GM23338 (cell line): ENCODE data around the gene RNFT2. TPM values are rescaled to one million over a fixed set of nuclear protein-coding genes. Genes with fewer than 3 reads are reported as not detected.

Experiments
- ATAC-seq: fragments of 200-7000 bp; cut with Tn5 transposase; 3 replicates; pipeline ENCODE4 v1.9.1; 2020
- DNase-seq: peaks from one replicate; pipeline ENCODE4 v3.0.0-alpha.2; 2015; ENCODE audit warnings: low spot score
- H2AFZ ChIP-seq: fragments of 200-600 bp; sonication (generic); 2 replicates; pipeline ENCODE4 v1.8.0; 2016; ENCODE audit warnings: antibody characterized with exemption, mild to moderate bottlenecking, moderate library complexity
- H3F3A ChIP-seq: fragments of 200-600 bp; sonication (generic); replicated peaks from 2 replicates; pipeline ENCODE4 v1.8.0; 2017; ENCODE audit warnings: antibody characterized with exemption, mixed run types, low read depth
- H3K27ac ChIP-seq: fragments of 200-600 bp; sonication (generic); 2 replicates; pipeline ENCODE4 v1.6.1; 2016; ENCODE audit warnings: low read depth
- H3K27me3 ChIP-seq: fragments of 200-600 bp; sonication (generic); 2 replicates; pipeline ENCODE4 v1.8.0; 2016; ENCODE audit warnings: mild to moderate bottlenecking, mixed run types, moderate library complexity; ENCODE audit not compliant: insufficient read depth
- H3K36me3 ChIP-seq: fragments of 200-600 bp; sonication (generic); 2 replicates; pipeline ENCODE4 v1.8.0; 2016; ENCODE audit warnings: mild to moderate bottlenecking; ENCODE audit not compliant: insufficient read depth
- H3K4me1 ChIP-seq: fragments of 200-600 bp; sonication (generic); 2 replicates; pipeline ENCODE4 v1.8.0; 2016; ENCODE audit warnings: mild to moderate bottlenecking, moderate library complexity; ENCODE audit not compliant: insufficient read depth
- H3K4me2 ChIP-seq: fragments of 200-600 bp; sonication (generic); 2 replicates; pipeline ENCODE4 v1.7.1; 2017; ENCODE audit warnings: mixed run types
- H3K4me3 ChIP-seq: fragments of 200-600 bp; sonication (generic); 2 replicates; pipeline ENCODE4 v1.6.1; 2016; ENCODE audit warnings: mixed run types
- H3K79me2 ChIP-seq: fragments of 200-600 bp; sonication (generic); replicated peaks from 2 replicates; pipeline ENCODE4 v1.8.0; 2017; ENCODE audit warnings: mild to moderate bottlenecking; ENCODE audit not compliant: insufficient read depth
- H3K9me2 ChIP-seq: fragments of 200-600 bp; sonication (generic); 2 replicates; pipeline ENCODE4 v1.8.0; 2017; ENCODE audit not compliant: insufficient read depth
- H4K20me1 ChIP-seq: fragments of 200-600 bp; sonication (generic); replicated peaks from 2 replicates; pipeline ENCODE4 v1.8.0; 2017; ENCODE audit warnings: mild to moderate bottlenecking; ENCODE audit not compliant: insufficient read depth
- H3K27ac Mint-ChIP-seq: 2 replicates; pipeline ENCODE4 v1.8.0; 2020; ENCODE audit warnings: inconsistent platforms, mild to moderate bottlenecking, moderate library complexity, mixed read lengths
- H3K27me3 Mint-ChIP-seq: 3 replicates; pipeline ENCODE4 v1.8.0; 2022; ENCODE audit warnings: low read depth, mild to moderate bottlenecking, moderate library complexity, mixed read lengths, inconsistent platforms; ENCODE audit not compliant: insufficient read depth, poor library complexity
- H3K36me3 Mint-ChIP-seq: 3 replicates; pipeline ENCODE4 v1.8.0; 2021; ENCODE audit warnings: low read depth, mild to moderate bottlenecking, inconsistent platforms, moderate library complexity, mixed read lengths
- H3K4me1 Mint-ChIP-seq: 3 replicates; pipeline ENCODE4 v1.8.0; 2020; ENCODE audit warnings: mild to moderate bottlenecking, inconsistent platforms, mixed read lengths
- H3K4me3 Mint-ChIP-seq: 3 replicates; pipeline ENCODE4 v1.8.0; 2021; ENCODE audit warnings: moderate library complexity, mild to moderate bottlenecking, inconsistent platforms, mixed read lengths
- H3K9me3 Mint-ChIP-seq: 3 replicates; pipeline ENCODE4 v1.8.0; 2020; ENCODE audit warnings: moderate library complexity, mild to moderate bottlenecking, inconsistent platforms, mixed read lengths
- CREB1 ChIP-seq: fragments of 250-450 bp; sonication (Bioruptor Pico); IDR thresholded peaks from 2 replicates; pipeline ENCODE4 v1.5.0; 2020; ENCODE audit warnings: low read depth, mild to moderate bottlenecking, moderate library complexity
- CTCF ChIP-seq, 2 experiments: fragments of 200-600 bp in 1 of 2; sonication (generic) in 1 of 2; conservative IDR thresholded peaks; 2 replicates each; pipeline versions ENCODE4 v1.5.1 to v1.6.1; 2016 to 2017; ENCODE audit warnings: antibody characterized with exemption in 2 of 2, low read depth in 2 of 2, mild to moderate bottlenecking in 2 of 2, moderate library complexity in 1 of 2
- EZH2 ChIP-seq: fragments of 200-600 bp; sonication (generic); IDR thresholded peaks from one replicate; pipeline ENCODE4 v1.8.0; 2017; ENCODE audit warnings: antibody characterized with exemption, mild to moderate bottlenecking, low read depth; ENCODE audit not compliant: unreplicated experiment
- ZNF462 ChIP-seq: fragments of 250-450 bp; sonication (Bioruptor Pico); IDR thresholded peaks from 2 replicates; pipeline ENCODE4 v1.5.0; 2020; ENCODE audit warnings: mild to moderate bottlenecking, moderate library complexity
- polyA plus RNA-seq: library from polyadenylated mRNA; unstranded; fragments of >200 nt; fragmentation: Nextera tagmentation; extraction: Ambion mirVana; gene quantifications from 2 replicates; pipeline ENCODE4 v1.2.1, GENCODE V29; 2016
- total RNA-seq: library from RNA; depleted of rRNA; stranded (reverse); fragments of >200 nt; shearing (Covaris generic); gene quantifications from 2 replicates; pipeline ENCODE4 v1.2.3, GENCODE V29; 2014

The RNFT2 gene
- total and polyA plus RNA-seq, 2 experiments from 2014 or later: 19.3 to 22.9 TPM

DNA sequence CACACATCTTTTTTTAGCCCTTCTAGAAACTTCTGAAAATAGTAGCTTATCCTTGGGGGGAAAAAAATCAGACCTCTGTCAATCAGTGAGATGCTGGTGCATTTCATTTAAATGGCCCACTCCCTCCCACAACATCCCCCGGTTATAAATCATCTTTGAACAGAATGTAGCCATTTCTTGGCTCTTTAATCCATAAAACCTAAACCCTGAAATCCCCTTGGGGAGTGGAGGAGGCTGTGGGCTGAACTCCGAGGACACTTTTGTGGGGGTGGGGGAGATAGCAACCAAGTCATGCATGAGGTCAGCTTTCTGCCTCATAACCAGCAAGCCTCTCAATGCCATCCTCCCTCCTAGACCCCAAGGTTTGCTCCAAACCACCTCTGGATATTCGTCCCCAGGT lies 122.1 kb downstream of the RNFT2 start:
- H3K4me1 Mint-ChIP-seq: peaks cover 32% of the 10 kb centered on the region
- no peak overlapping the region for H3K4me2 ChIP-seq
- no peaks in the 10 kb centered on the region for H3F3A ChIP-seq
- no peak overlapping the region for H3K27ac ChIP-seq
- no peaks in the 10 kb centered on the region for H3K27me3 ChIP-seq
- no peak overlapping the region for H3K27ac Mint-ChIP-seq
- peaks cover 8% of the 10 kb centered on the region for H3K27me3 Mint-ChIP-seq
- no peak for ATAC-seq
- H3K79me2 ChIP-seq: no peaks in the 10 kb centered on the region
- H3K36me3 ChIP-seq: no peaks in the 10 kb centered on the region
- no peaks in the 10 kb centered on the region for H3K36me3 Mint-ChIP-seq
- no peak overlapping the region for H3K4me3 ChIP-seq
- no peaks in the 10 kb centered on the region for H3K9me2 ChIP-seq
- no peak for DNase-seq
- no peaks in the 10 kb centered on the region for H3K9me3 Mint-ChIP-seq
- peaks cover 4% of the 10 kb centered on the region; the same call in 1 of the 2 replicates for H4K20me1 ChIP-seq
- peaks cover 26% of the 10 kb centered on the region for H3K4me1 ChIP-seq
- H2AFZ ChIP-seq: no peak overlapping the region
- H3K4me3 Mint-ChIP-seq: no peak overlapping the region
- TF ChIP-seq ZNF462 (CRISPR knock-in tag): no peak

- Histone ChIP-seq H4K20me1 (peaks cover 4% of the 10 kb centered on the region; the same call in 1 of the 2 replicates), H3F3A (no peaks in the 10 kb centered on the region), H3K36me3 (no peaks in the 10 kb centered on the region), H2AFZ (no peak overlapping the region), H3K27me3 (no peaks in the 10 kb centered on the region), H3K79me2 (no peaks in the 10 kb centered on the region), H3K4me3 (no peak overlapping the region), H3K9me2 (no peaks in the 10 kb centered on the region), H3K4me1 (peaks cover 26% of the 10 kb centered on the region), H3K27ac (no peak overlapping the region), H3K4me2 (no peak overlapping the region)
- Mint-ChIP-seq H3K36me3 (no peaks in the 10 kb centered on the region), H3K27me3 (peaks cover 8% of the 10 kb centered on the region), H3K4me1 (peaks cover 32% of the 10 kb centered on the region), H3K27ac (no peak overlapping the region), H3K9me3 (no peaks in the 10 kb centered on the region), H3K4me3 (no peak overlapping the region)
- ATAC-seq (no peak), DNase-seq (no peak)
- TF ChIP-seq CTCF (conservative IDR thresholded peaks at IDR 0.05; ENCODE audit: low read depth in 2 of 2) (no peak), ZNF462 (CRISPR knock-in tag) (no peak), EZH2 (no peak), CREB1 (no peak)
These were observed 123.2 kb downstream of the RNFT2 start for GRCh38 chr12:116861320-116861719.
